Trophoblast cell (in vitro differentiated cells and primary cell): ENCODE measurements around the gene CAMK4.
A peak's percentile ranks its signal among the peaks of the same experiment; 100 is the strongest.

Experiments used
- DNase-seq, 2 donors: peaks; one replicate each; pipeline ENCODE4 v3.0.0-alpha.2; 2016
- H2AFZ ChIP-seq: 2 replicates; pipeline ENCODE4 v1.6.1; 2013; ENCODE audit warnings: low read length, moderate library complexity, mild to moderate bottlenecking; ENCODE audit not compliant: insufficient read depth, poor library complexity
- H2AK5ac ChIP-seq: 2 replicates; pipeline ENCODE4 v1.6.1; 2013; ENCODE audit warnings: mild to moderate bottlenecking, low read length
- H2BK120ac ChIP-seq: 2 replicates; pipeline ENCODE4 v1.6.1; 2013; ENCODE audit warnings: low read length, mild to moderate bottlenecking, moderate library complexity; ENCODE audit not compliant: insufficient read depth, poor library complexity
- H2BK12ac ChIP-seq: 2 replicates; pipeline ENCODE4 v1.6.1; 2013; ENCODE audit warnings: mild to moderate bottlenecking, low read length, moderate library complexity
- H2BK5ac ChIP-seq: 2 replicates; pipeline ENCODE4 v1.6.1; 2013; ENCODE audit warnings: low read length, low read depth, moderate library complexity, mild to moderate bottlenecking; ENCODE audit not compliant: poor library complexity
- H3K14ac ChIP-seq: 2 replicates; pipeline ENCODE4 v1.6.1; 2013; ENCODE audit warnings: mild to moderate bottlenecking, low read length
- H3K18ac ChIP-seq: 2 replicates; pipeline ENCODE4 v1.6.1; 2013; ENCODE audit warnings: mild to moderate bottlenecking, low read length
- H3K23ac ChIP-seq: 2 replicates; pipeline ENCODE4 v1.6.1; 2013; ENCODE audit warnings: low read length
- H3K27ac ChIP-seq: 2 replicates; pipeline ENCODE4 v1.5.1; 2013; ENCODE audit warnings: low read depth, mild to moderate bottlenecking, inconsistent platforms, low read length, moderate library complexity
- H3K27me3 ChIP-seq: 2 replicates; pipeline ENCODE4 v1.6.1; 2013; ENCODE audit warnings: inconsistent platforms, mild to moderate bottlenecking, low read length, moderate library complexity; ENCODE audit not compliant: insufficient read depth
- H3K36me3 ChIP-seq, 2 experiments: 1 replicate in 1 of 2; 2 replicates in 1 of 2; pipeline ENCODE4 v1.6.1; 2013; ENCODE audit warnings: low read length in 2 of 2, mild to moderate bottlenecking in 2 of 2, moderate library complexity in 1 of 2; ENCODE audit not compliant: insufficient read depth in 2 of 2, control insufficient read depth in 1 of 2
- H3K4ac ChIP-seq: 2 replicates; pipeline ENCODE4 v1.6.1; 2013; ENCODE audit warnings: low read depth, mild to moderate bottlenecking, low read length, moderate library complexity
- H3K4me1 ChIP-seq, 2 experiments: 1 replicate in 1 of 2; 2 replicates in 1 of 2; pipeline ENCODE4 v1.6.1; 2013; ENCODE audit warnings: low read length in 2 of 2, mild to moderate bottlenecking in 2 of 2, moderate library complexity in 1 of 2; ENCODE audit not compliant: insufficient read depth in 2 of 2, control insufficient read depth in 1 of 2
- H3K4me2 ChIP-seq: 2 replicates; pipeline ENCODE4 v1.6.1; 2013; ENCODE audit warnings: inconsistent platforms, mild to moderate bottlenecking, low read length, moderate library complexity
- H3K4me3 ChIP-seq: 2 replicates; pipeline ENCODE4 v1.5.1; 2013; ENCODE audit warnings: mild to moderate bottlenecking, low read depth, low read length, inconsistent platforms
- H3K79me1 ChIP-seq: one replicate; pipeline ENCODE4 v1.6.1; 2013; ENCODE audit warnings: low read length
- H3K79me2 ChIP-seq: 2 replicates; pipeline ENCODE4 v1.6.1; 2013; ENCODE audit warnings: low read length, mild to moderate bottlenecking; ENCODE audit not compliant: control insufficient read depth, insufficient read depth, poor library complexity
- H3K9ac ChIP-seq: 2 replicates; pipeline ENCODE4 v1.6.1; 2013; ENCODE audit warnings: mild to moderate bottlenecking, low read length
- H3K9me3 ChIP-seq: 2 replicates; pipeline ENCODE4 v1.6.1; 2013; ENCODE audit warnings: low read depth, mild to moderate bottlenecking, control low read depth, inconsistent platforms, low read length; ENCODE audit not compliant: insufficient read depth
- H4K12ac ChIP-seq: 2 replicates; pipeline ENCODE4 v1.6.1; 2013; ENCODE audit warnings: low read depth, mild to moderate bottlenecking, low read length, moderate library complexity
- H4K8ac ChIP-seq: 2 replicates; pipeline ENCODE4 v1.6.1; 2013; ENCODE audit warnings: low read depth, mild to moderate bottlenecking, low read length, moderate library complexity
- H4K91ac ChIP-seq: one replicate; pipeline ENCODE4 v1.6.1; 2013; ENCODE audit warnings: low read depth, mild to moderate bottlenecking, low read length, moderate library complexity
- WGBS: extraction: QIAGEN DNeasy Blood & Tissue Kit; methylation state at CpG from one replicate; pipeline ENCODE4 v1.1.7; 2013; ENCODE audit warnings: missing lambda C conversion rate; ENCODE audit not compliant: insufficient read length, insufficient coverage; ENCODE audit errors: extremely low coverage; 5-methylcytosine and 5-hydroxymethylcytosine counted together

The CAMK4 gene

GRCh38 chr5:111268300-111268699 lies 44.1 kb downstream of the CAMK4 start:
- H3K27ac ChIP-seq = no peak overlapping the region
- H3K9ac ChIP-seq = no peak overlapping the region
- H3K36me3 ChIP-seq = no peaks in the 10 kb centered on the region
- H4K12ac ChIP-seq = no peak overlapping the region
- H2BK5ac ChIP-seq = no peak overlapping the region
- H2BK12ac ChIP-seq = no peak overlapping the region
- no peak overlapping the region for H4K8ac ChIP-seq
- H3K27me3 ChIP-seq = no peaks in the 10 kb centered on the region
- H2AFZ ChIP-seq = no peak overlapping the region
- H3K79me1 ChIP-seq = no peaks in the 10 kb centered on the region
- H4K91ac ChIP-seq = no peak overlapping the region
- H2BK120ac ChIP-seq = no peak overlapping the region
- no peaks in the 10 kb centered on the region for H3K4me1 ChIP-seq
- no peak overlapping the region for H3K14ac ChIP-seq
- no peak overlapping the region for H3K23ac ChIP-seq
- peaks cover 2% of the 10 kb centered on the region for H3K9me3 ChIP-seq
- H3K4ac ChIP-seq = no peak overlapping the region
- H3K79me2 ChIP-seq = no peaks in the 10 kb centered on the region
- no peak overlapping the region for H3K18ac ChIP-seq
- no peak overlapping the region for H3K4me2 ChIP-seq
- H2AK5ac ChIP-seq = no peak overlapping the region
- H3K4me3 ChIP-seq = no peak overlapping the region
- no peak for DNase-seq

GRCh38 chr5:111271885-111272284 lies 47.7 kb downstream of the CAMK4 start:
- WGBS = no CpG with 5 or more reads among the region's 3 CpGs
- Histone ChIP-seq H3K27ac (no peak overlapping the region), H2AFZ (no peak overlapping the region), H3K4me3 (no peak overlapping the region), H3K4me1 (no peaks in the 10 kb centered on the region), H3K9me3 (no peaks in the 10 kb centered on the region), H2BK5ac (no peak overlapping the region), H2BK120ac (no peak overlapping the region), H3K4ac (no peak overlapping the region), H3K36me3 (no peaks in the 10 kb centered on the region), H3K9ac (no peak overlapping the region), H2BK12ac (no peak overlapping the region), H3K14ac (no peak overlapping the region), H3K23ac (no peak overlapping the region), H3K79me2 (no peaks in the 10 kb centered on the region), H4K8ac (no peak overlapping the region), H3K4me2 (no peak overlapping the region), H3K18ac (no peak overlapping the region), H3K79me1 (no peaks in the 10 kb centered on the region), H4K91ac (no peak overlapping the region), H4K12ac (no peak overlapping the region), H3K27me3 (no peaks in the 10 kb centered on the region), H2AK5ac (no peak overlapping the region)
- DNase-seq = no peak

GRCh38 chr5:111277061-111277460 lies 52.9 kb downstream of the CAMK4 start:
- no peaks in the 10 kb centered on the region for H3K79me2 ChIP-seq
- no CpG with 5 or more reads among the region's 2 CpGs for WGBS
- H3K4me2 ChIP-seq = no peak overlapping the region
- no peaks in the 10 kb centered on the region for H3K9me3 ChIP-seq
- H3K4me1 ChIP-seq = no peaks in the 10 kb centered on the region
- no peak overlapping the region for H4K12ac ChIP-seq
- no peak overlapping the region for H3K23ac ChIP-seq
- H3K9ac ChIP-seq = no peak overlapping the region
- no peak overlapping the region for H2BK5ac ChIP-seq
- H4K8ac ChIP-seq = no peak overlapping the region
- no peak overlapping the region for H2BK12ac ChIP-seq
- DNase-seq = no peak
- H3K27ac ChIP-seq = no peak overlapping the region
- H3K18ac ChIP-seq = no peak overlapping the region
- no peak overlapping the region for H3K4me3 ChIP-seq
- no peak overlapping the region for H3K4ac ChIP-seq
- H2AFZ ChIP-seq = no peak overlapping the region
- no peaks in the 10 kb centered on the region for H3K27me3 ChIP-seq
- H4K91ac ChIP-seq = no peak overlapping the region
- no peak overlapping the region for H3K14ac ChIP-seq
- no peaks in the 10 kb centered on the region for H3K79me1 ChIP-seq
- no peak overlapping the region for H2AK5ac ChIP-seq
- H2BK120ac ChIP-seq = no peak overlapping the region
- H3K36me3 ChIP-seq = no peaks in the 10 kb centered on the region

- H2BK5ac ChIP-seq = no peak overlapping the region
- no peaks in the 10 kb centered on the region for H3K4me1 ChIP-seq
- H3K27ac ChIP-seq = no peak overlapping the region
- H3K36me3 ChIP-seq = no peaks in the 10 kb centered on the region
- H3K4me2 ChIP-seq = no peak overlapping the region
- H3K27me3 ChIP-seq = no peaks in the 10 kb centered on the region
- no peaks in the 10 kb centered on the region for H3K9me3 ChIP-seq
- H3K79me2 ChIP-seq = no peaks in the 10 kb centered on the region
- H2BK120ac ChIP-seq = no peak overlapping the region
- H2AFZ ChIP-seq = no peak overlapping the region
- peak; percentile 50 to 78 for DNase-seq
- H2AK5ac ChIP-seq = no peak overlapping the region
- H3K18ac ChIP-seq = no peak overlapping the region
- no peak overlapping the region for H2BK12ac ChIP-seq
- no peak overlapping the region for H3K4me3 ChIP-seq
- H3K14ac ChIP-seq = no peak overlapping the region
- no peak overlapping the region for H3K23ac ChIP-seq
- H3K9ac ChIP-seq = peak overlapping the region; percentile 33
- WGBS = no CpG with 5 or more reads among the region's 12 CpGs
- H3K79me1 ChIP-seq = no peaks in the 10 kb centered on the region
- no peak overlapping the region for H4K12ac ChIP-seq
- H3K4ac ChIP-seq = no peak overlapping the region
- H4K91ac ChIP-seq = no peak overlapping the region
- no peak overlapping the region for H4K8ac ChIP-seq
Observed at GRCh38 chr5:111278858-111279504, 54.8 kb downstream of the CAMK4 start.
